Liver (tissue), 9 donors: ENCODE measurements around the gene GBE1. TPM values are rescaled to one million over a fixed set of nuclear protein-coding genes. Genes with fewer than 3 reads are reported as not detected.

Experiments
- DNase-seq: peaks from one replicate; pipeline ENCODE4 v3.0.0-alpha.2; 2017; ENCODE audit warnings: low spot score
- H3K27ac ChIP-seq, 2 donors: one replicate each; pipeline ENCODE4 v1.7.0; 2013; ENCODE audit warnings: inconsistent platforms in 2 of 2, low read length in 2 of 2, control low read depth in 1 of 2, low read depth in 1 of 2, mild to moderate bottlenecking in 1 of 2
- H3K27me3 ChIP-seq, 4 donors: one replicate each; pipeline versions ENCODE4 v1.6.1 to v1.7.0; 2013; ENCODE audit warnings: low read length in 3 of 4, inconsistent platforms in 1 of 4, mild to moderate bottlenecking in 1 of 4, moderate library complexity in 1 of 4; ENCODE audit not compliant: control insufficient read depth in 4 of 4, insufficient read depth in 4 of 4
- H3K36me3 ChIP-seq, 4 donors: one replicate each; pipeline versions ENCODE4 v1.6.1 to v1.7.0; 2013; ENCODE audit warnings: low read length in 3 of 4, mild to moderate bottlenecking in 3 of 4, low read depth in 1 of 4, moderate library complexity in 1 of 4; ENCODE audit not compliant: control insufficient read depth in 4 of 4, insufficient read depth in 3 of 4
- H3K4me1 ChIP-seq, 4 donors: one replicate each; pipeline versions ENCODE4 v1.6.1 to v1.7.0; 2013; ENCODE audit warnings: low read length in 3 of 4, mild to moderate bottlenecking in 3 of 4, moderate library complexity in 1 of 4; ENCODE audit not compliant: control insufficient read depth in 4 of 4, insufficient read depth in 4 of 4
- H3K4me3 ChIP-seq, 3 donors: one replicate each; pipeline versions ENCODE4 v1.6.1 to v1.7.0; 2013; ENCODE audit warnings: low read length in 3 of 3, control low read depth in 1 of 3, low read depth in 1 of 3, mild to moderate bottlenecking in 1 of 3
- H3K9ac ChIP-seq, 2 donors: one replicate each; pipeline ENCODE4 v1.7.0; 2013; ENCODE audit warnings: low read length in 2 of 2, mild to moderate bottlenecking in 2 of 2, moderate library complexity in 2 of 2, control low read depth in 1 of 2, low read depth in 1 of 2
- H3K9me3 ChIP-seq, 4 donors: one replicate each; pipeline versions ENCODE4 v1.6.1 to v1.7.0; 2013; ENCODE audit warnings: low read length in 3 of 4; ENCODE audit not compliant: control insufficient read depth in 4 of 4
- FOXA1 ChIP-seq: IDR thresholded peaks from 2 replicates; pipeline ENCODE4 v1.6.1; 2016; ENCODE audit warnings: antibody characterized with exemption
- FOXA2 ChIP-seq: IDR thresholded peaks from 2 replicates; pipeline ENCODE4 v1.6.1; 2016; ENCODE audit warnings: antibody characterized with exemption
- GABPA ChIP-seq, 2 donors: IDR thresholded peaks in 1 of 2; conservative IDR thresholded peaks in 1 of 2; 2 replicates each; pipeline ENCODE4 v1.6.1; 2016; ENCODE audit warnings: antibody characterized with exemption in 2 of 2, mild to moderate bottlenecking in 1 of 2, moderate library complexity in 1 of 2
- HNF4A ChIP-seq, 2 donors: conservative IDR thresholded peaks; 2 replicates each; pipeline ENCODE4 v1.6.1; 2016; ENCODE audit warnings: antibody characterized with exemption in 2 of 2, mild to moderate bottlenecking in 2 of 2
- HNF4G ChIP-seq: IDR thresholded peaks from 2 replicates; pipeline ENCODE4 v1.6.1; 2016; ENCODE audit warnings: antibody characterized with exemption
- JUND ChIP-seq, 2 donors: IDR thresholded peaks; 2 replicates each; pipeline ENCODE4 v1.6.1; 2016; ENCODE audit warnings: antibody characterized with exemption in 2 of 2
- NR2F2 ChIP-seq: IDR thresholded peaks from 2 replicates; pipeline ENCODE4 v1.6.1; 2016; ENCODE audit warnings: antibody characterized with exemption
- RAD21 ChIP-seq, 2 donors: IDR thresholded peaks; 2 replicates each; pipeline ENCODE4 v1.6.1; 2016; ENCODE audit warnings: antibody characterized with exemption in 2 of 2, mild to moderate bottlenecking in 2 of 2
- RXRA ChIP-seq, 2 donors: IDR thresholded peaks; 2 replicates each; pipeline ENCODE4 v1.6.1; 2017 to 2018; ENCODE audit warnings: antibody characterized with exemption in 2 of 2, mild to moderate bottlenecking in 1 of 2
- SP1 ChIP-seq: IDR thresholded peaks from 2 replicates; pipeline ENCODE4 v1.6.1; 2018; ENCODE audit warnings: antibody characterized with exemption, mild to moderate bottlenecking
- TAF1 ChIP-seq: conservative IDR thresholded peaks from 2 replicates; pipeline ENCODE4 v1.6.1; 2016; ENCODE audit warnings: antibody characterized with exemption, mild to moderate bottlenecking
- YY1 ChIP-seq: IDR thresholded peaks from 2 replicates; pipeline ENCODE4 v1.6.1; 2016; ENCODE audit warnings: antibody characterized with exemption, mild to moderate bottlenecking
- WGBS: extraction: QIAGEN DNeasy Blood & Tissue Kit; methylation state at CpG from one replicate; pipeline ENCODE4 v1.1.7; 2013; 5-methylcytosine and 5-hydroxymethylcytosine counted together
- polyA plus RNA-seq, 2 donors: library from polyadenylated mRNA; stranded (reverse) in 1 of 2; unstranded in 1 of 2; fragments of 200-250 nt in 1 of 2; fragments of >200 nt in 1 of 2; fragmentation: Nextera tagmentation in 1 of 2; extraction: Ambion mirVana in 1 of 2; gene quantifications; one replicate each; pipeline versions ENCODE4 v1.2.1 to v1.2.3, GENCODE V29; 2013 to 2015
- total RNA-seq, 2 donors: library from RNA; depleted of rRNA; stranded (reverse); fragments of >200 nt; gene quantifications; one replicate each; pipeline ENCODE4 v1.2.3, GENCODE V29; 2014
- TF ChIP-seq, protein P1 (sequence below): IDR thresholded peaks from 2 replicates; pipeline ENCODE4 v1.6.1; 2016; ENCODE audit warnings: antibody characterized with exemption
- TF ChIP-seq, protein P2 (sequence below): IDR thresholded peaks from 2 replicates; pipeline ENCODE4 v1.6.1; 2016; ENCODE audit warnings: antibody characterized with exemption
- TF ChIP-seq, protein P3 (sequence below): fragments of 150-350 bp; IDR thresholded peaks from 2 replicates; pipeline ENCODE4 v1.5.1; 2017; ENCODE audit warnings: improper control_type of control experiment, low read depth, low read length; ENCODE audit not compliant: missing input control
- TF ChIP-seq, protein P4 (sequence below): IDR thresholded peaks from 2 replicates; pipeline ENCODE4 v1.6.1; 2016; ENCODE audit warnings: antibody characterized with exemption, mild to moderate bottlenecking
- TF ChIP-seq, protein P5 (sequence below): IDR thresholded peaks from 2 replicates; pipeline ENCODE4 v1.6.1; 2016; ENCODE audit warnings: antibody characterized with exemption
- donor health status: healthy.
- donor health status: healthy.
- donor health status: healthy.
- donor health status: healthy.
- donor health status: healthy.

GBE1 gene
- total and polyA plus RNA-seq, 4 donors: 22.5 to 95.6 (median 25.8) TPM

DNA sequence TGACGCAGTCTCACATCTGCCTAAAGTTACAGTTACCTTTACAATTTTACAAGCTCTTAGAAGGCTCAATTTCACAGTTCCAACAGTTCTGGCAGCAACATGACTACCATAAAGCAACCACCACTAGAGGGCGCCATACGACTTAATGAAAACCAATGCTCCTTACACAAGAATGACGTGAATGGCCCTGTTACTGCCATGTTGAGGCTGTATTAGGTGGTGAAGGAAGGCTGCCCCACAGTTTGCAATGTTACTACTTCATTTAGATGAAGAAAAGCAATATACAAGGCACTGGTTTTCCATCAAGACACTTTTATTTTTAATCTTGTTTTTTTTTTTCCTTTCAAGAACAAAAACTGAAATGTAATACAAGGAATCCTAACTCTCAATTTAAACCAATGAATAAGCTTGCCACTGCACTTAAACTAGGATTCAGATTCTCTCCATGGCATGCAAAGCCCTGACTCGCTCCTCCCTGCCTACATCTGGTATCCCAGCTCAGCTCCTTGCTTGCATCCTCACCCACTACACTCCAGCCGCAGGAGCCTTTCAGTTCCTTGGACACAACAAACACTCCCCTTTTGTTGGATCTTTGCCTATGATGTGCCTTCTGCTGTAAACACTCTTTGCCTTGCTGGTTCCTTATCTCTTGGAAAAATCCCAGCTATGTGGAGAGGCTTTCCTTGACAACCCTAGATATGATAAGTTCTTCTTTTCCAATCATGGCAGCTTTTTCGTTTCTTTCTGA is 270.7 kb downstream of the GBE1 start:
- Histone ChIP-seq H3K36me3 (peaks cover 0 to 9% (median 0%) of the 10 kb centered on the region in 4 donors), H3K9me3 (no peaks in the 10 kb centered on the region), H3K4me3 (no peak overlapping the region), H3K27ac (no peak overlapping the region), H3K4me1 (peaks cover 0 to 8% (median 4%) of the 10 kb centered on the region in 4 donors), H3K27me3 (no peaks in the 10 kb centered on the region), H3K9ac (no peak overlapping the region)
- DNase-seq: peak; percentile 77
- TF ChIP-seq RAD21 (IDR thresholded peaks at IDR 0.05): peak; percentile 79 to 86
- no peak for TF ChIP-seq TAF1
- TF ChIP-seq, protein P1, sequence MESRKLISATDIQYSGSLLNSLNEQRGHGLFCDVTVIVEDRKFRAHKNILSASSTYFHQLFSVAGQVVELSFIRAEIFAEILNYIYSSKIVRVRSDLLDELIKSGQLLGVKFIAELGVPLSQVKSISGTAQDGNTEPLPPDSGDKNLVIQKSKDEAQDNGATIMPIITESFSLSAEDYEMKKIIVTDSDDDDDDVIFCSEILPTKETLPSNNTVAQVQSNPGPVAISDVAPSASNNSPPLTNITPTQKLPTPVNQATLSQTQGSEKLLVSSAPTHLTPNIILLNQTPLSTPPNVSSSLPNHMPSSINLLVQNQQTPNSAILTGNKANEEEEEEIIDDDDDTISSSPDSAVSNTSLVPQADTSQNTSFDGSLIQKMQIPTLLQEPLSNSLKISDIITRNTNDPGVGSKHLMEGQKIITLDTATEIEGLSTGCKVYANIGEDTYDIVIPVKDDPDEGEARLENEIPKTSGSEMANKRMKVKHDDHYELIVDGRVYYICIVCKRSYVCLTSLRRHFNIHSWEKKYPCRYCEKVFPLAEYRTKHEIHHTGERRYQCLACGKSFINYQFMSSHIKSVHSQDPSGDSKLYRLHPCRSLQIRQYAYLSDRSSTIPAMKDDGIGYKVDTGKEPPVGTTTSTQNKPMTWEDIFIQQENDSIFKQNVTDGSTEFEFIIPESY: no peak
- no peak for TF ChIP-seq YY1
- no peak for TF ChIP-seq HNF4G
- TF ChIP-seq, protein P2, sequence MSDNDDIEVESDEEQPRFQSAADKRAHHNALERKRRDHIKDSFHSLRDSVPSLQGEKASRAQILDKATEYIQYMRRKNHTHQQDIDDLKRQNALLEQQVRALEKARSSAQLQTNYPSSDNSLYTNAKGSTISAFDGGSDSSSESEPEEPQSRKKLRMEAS: no peak
- TF ChIP-seq GABPA (IDR thresholded peaks at IDR 0.05 in 1 of 2, conservative IDR thresholded peaks at IDR 0.05 in 1 of 2): no peak
- no peak for TF ChIP-seq NR2F2
- TF ChIP-seq, protein P3, sequence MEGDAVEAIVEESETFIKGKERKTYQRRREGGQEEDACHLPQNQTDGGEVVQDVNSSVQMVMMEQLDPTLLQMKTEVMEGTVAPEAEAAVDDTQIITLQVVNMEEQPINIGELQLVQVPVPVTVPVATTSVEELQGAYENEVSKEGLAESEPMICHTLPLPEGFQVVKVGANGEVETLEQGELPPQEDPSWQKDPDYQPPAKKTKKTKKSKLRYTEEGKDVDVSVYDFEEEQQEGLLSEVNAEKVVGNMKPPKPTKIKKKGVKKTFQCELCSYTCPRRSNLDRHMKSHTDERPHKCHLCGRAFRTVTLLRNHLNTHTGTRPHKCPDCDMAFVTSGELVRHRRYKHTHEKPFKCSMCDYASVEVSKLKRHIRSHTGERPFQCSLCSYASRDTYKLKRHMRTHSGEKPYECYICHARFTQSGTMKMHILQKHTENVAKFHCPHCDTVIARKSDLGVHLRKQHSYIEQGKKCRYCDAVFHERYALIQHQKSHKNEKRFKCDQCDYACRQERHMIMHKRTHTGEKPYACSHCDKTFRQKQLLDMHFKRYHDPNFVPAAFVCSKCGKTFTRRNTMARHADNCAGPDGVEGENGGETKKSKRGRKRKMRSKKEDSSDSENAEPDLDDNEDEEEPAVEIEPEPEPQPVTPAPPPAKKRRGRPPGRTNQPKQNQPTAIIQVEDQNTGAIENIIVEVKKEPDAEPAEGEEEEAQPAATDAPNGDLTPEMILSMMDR: peak; percentile 59
- TF ChIP-seq, protein P4, sequence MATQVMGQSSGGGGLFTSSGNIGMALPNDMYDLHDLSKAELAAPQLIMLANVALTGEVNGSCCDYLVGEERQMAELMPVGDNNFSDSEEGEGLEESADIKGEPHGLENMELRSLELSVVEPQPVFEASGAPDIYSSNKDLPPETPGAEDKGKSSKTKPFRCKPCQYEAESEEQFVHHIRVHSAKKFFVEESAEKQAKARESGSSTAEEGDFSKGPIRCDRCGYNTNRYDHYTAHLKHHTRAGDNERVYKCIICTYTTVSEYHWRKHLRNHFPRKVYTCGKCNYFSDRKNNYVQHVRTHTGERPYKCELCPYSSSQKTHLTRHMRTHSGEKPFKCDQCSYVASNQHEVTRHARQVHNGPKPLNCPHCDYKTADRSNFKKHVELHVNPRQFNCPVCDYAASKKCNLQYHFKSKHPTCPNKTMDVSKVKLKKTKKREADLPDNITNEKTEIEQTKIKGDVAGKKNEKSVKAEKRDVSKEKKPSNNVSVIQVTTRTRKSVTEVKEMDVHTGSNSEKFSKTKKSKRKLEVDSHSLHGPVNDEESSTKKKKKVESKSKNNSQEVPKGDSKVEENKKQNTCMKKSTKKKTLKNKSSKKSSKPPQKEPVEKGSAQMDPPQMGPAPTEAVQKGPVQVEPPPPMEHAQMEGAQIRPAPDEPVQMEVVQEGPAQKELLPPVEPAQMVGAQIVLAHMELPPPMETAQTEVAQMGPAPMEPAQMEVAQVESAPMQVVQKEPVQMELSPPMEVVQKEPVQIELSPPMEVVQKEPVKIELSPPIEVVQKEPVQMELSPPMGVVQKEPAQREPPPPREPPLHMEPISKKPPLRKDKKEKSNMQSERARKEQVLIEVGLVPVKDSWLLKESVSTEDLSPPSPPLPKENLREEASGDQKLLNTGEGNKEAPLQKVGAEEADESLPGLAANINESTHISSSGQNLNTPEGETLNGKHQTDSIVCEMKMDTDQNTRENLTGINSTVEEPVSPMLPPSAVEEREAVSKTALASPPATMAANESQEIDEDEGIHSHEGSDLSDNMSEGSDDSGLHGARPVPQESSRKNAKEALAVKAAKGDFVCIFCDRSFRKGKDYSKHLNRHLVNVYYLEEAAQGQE: no peak
- TF ChIP-seq JUND (IDR thresholded peaks at IDR 0.05): no peak
- 51% methylated on average over 7 of the region's 7 CpGs for WGBS

DNA sequence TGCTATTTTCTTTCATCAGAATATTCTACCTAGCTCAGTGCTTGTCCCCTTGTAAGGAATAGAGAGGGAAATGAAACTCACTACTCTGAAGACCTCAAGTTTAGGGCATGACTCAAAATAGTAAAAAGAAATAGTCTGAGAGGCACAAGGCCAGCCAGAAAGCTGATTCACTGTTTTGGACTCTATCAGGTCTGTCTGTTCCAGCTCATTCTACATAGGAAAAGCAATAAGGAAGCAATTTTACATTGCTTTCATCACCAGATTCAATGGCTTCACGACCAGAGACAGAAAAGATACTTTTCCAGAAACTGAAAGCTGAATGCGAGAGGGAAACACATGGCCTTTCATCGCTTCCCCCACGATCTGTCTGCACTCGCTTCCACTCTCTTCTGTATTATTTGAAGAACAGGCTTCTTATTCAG is 276.0 kb downstream of the GBE1 start:
- 71% methylated on average over 5 of the region's 5 CpGs for WGBS
- Histone ChIP-seq H3K9ac (no peak overlapping the region), H3K4me1 (no peaks in the 10 kb centered on the region), H3K4me3 (no peak overlapping the region), H3K27me3 (no peaks in the 10 kb centered on the region), H3K36me3 (no peaks in the 10 kb centered on the region), H3K27ac (no peak overlapping the region), H3K9me3 (no peaks in the 10 kb centered on the region)
- no peak for DNase-seq
- TF ChIP-seq SP1 (no peak), HNF4G (no peak), TAF1 (no peak), NR2F2 (no peak), GABPA (IDR thresholded peaks at IDR 0.05 in 1 of 2, conservative IDR thresholded peaks at IDR 0.05 in 1 of 2) (no peak), JUND (IDR thresholded peaks at IDR 0.05) (no peak), HNF4A (conservative IDR thresholded peaks at IDR 0.05) (no peak), RXRA (IDR thresholded peaks at IDR 0.05) (no peak), FOXA2 (no peak), FOXA1 (no peak)
- TF ChIP-seq, protein P5, sequence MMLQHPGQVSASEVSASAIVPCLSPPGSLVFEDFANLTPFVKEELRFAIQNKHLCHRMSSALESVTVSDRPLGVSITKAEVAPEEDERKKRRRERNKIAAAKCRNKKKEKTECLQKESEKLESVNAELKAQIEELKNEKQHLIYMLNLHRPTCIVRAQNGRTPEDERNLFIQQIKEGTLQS: no peak
- TF ChIP-seq, protein P4: no peak
- TF ChIP-seq, protein P1: no peak
